Fibroblast of gingiva (primary cell): ENCODE measurements around the gene MILR1.
A peak's percentile ranks its signal among the peaks of the same experiment; 100 is the strongest.
"Not testable (repeated sequence)": the region's sequence is repeated elsewhere in the genome, so short reads cannot be mapped to it uniquely, and the experiment has no call there.

Source experiments
- DNase-seq: peaks from one replicate; pipeline ENCODE4 v3.0.0-alpha.2; 2011; ENCODE audit warnings: low read depth

MILR1 gene

DNA sequence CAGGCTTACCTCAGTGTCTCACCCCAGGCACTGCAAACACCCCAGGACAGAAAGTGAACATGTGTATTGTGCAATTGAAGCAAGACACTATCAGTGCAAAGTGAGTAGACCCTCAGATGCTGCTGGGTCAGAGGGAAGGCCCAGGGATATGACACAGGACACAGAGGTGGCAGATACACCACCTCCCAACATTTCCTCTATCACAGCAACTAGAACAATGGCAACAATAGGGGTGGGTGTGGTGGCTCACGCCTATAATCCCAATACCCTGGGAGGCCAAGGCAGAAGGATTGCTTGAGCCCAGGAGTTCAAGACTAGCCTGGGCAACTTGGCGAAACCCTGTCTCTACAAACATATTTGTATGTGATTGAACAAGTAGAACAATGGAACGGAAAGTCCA is 22.5 kb downstream of the MILR1 start:
- no peak for DNase-seq

GRCh38 chr17:64472564-64472963 is 23.6 kb downstream of the MILR1 start:
- no peak for DNase-seq

DNA sequence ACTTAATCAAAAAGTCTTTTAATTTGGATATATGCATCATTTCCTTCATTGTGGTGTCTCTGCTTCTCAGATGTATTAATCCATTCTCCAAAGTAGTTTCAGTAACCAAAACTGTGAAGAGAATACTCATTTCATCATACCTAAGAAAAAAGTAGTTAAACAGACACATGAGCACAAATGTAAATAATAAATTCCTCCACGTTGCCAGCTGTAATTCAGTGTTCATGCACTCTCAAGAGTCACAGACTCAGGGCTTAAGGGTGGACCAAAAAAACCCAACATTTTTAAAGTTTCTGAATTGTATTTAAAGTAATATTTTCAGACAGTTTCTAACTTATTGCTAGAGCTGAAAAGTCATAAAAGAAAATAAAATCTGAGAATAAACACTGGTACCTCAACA is 28.9 kb downstream of the MILR1 start:
- DNase-seq, result no peak

DNA sequence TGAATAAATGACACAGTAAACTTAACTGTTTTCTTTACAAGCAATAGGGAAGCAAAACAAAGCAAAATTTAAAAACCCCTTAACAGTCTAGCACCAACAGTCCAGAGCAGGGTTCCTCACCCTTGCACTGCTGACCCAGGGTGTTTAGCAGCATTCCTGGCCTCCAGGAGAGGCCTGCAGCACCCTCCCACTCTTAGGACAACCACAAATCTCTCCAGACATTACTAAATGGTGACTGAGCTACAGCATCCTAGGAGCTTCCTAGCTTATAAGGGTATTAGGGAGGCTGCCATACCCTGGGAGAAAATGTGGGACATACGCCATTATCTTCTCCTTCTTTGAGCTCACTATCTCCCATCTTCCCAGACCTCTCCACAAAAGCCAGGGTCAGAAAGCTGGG is 32.0 kb downstream of the MILR1 start:
- DNase-seq, result no peak

- DNase-seq, result no peak
These were observed 35.5 kb downstream of the MILR1 start for GRCh38 chr17:64484380-64484779.

GRCh38 chr17:64488301-64488700 is 39.4 kb downstream of the MILR1 start:
- no peak for DNase-seq

DNA sequence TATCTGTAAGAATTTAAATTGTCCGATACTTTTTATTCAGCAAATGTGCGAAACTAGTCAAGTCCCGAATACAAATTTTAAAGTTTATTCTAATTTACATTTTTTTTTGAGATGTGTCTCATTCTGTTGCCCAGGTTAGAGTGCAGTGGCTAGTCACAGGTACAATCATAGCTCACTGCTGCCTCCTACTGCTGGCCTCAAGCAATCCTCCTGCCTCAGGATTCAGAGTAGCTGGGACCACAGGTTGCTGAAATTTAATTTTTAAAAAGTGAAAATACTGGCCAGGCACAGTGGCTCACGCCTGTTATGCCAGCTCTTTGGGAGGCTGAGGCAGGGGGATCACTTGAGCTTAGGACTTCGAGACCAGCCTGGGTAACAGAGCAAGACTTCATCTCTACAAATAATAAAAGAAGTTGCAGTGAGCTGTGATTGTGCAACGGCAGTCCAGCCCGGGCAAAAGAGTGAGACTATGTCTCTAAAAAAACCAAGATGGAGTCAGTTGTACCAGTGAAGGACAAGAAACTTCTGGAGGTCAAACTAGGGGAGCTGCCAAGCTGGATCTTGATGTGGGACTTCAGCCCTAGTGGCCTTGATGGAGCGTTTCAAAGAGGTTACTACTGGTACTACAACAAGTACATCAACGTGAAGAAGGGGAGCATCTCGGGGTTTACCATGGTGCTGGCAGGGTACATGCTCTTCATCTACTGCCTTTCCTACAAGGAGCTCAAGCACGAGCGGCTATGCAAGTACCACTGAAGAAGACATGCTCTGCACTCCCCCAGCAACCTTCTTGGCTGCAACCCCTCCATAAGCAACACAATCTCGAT is 42.3 kb downstream of the MILR1 start:
- DNase-seq, result no peak

- DNase-seq, result peak; percentile 31
These were observed 43.1 kb downstream of the MILR1 start for GRCh38 chr17:64491994-64492393.

- no peak for DNase-seq
These were observed 43.7 kb downstream of the MILR1 start for GRCh38 chr17:64492481-64493109.

DNA sequence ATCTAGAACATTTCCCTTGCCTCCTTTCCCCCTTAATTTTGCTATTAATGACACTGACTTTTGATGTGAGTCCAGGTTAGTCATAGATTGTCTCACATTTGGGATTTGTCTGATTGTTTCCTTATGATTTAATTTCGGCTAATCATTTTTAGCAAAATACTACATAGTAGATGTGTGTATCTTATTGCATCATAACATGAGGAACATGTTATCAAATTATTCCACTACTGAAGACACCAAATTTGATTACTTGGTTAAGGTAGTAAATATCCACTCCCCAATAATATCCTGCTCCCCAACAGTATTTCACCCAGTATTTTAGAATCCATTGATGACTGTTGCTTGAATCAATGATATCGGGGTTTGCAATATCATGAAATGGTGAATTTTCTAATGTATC is 45.2 kb downstream of the MILR1 start:
- no peak for DNase-seq

DNA sequence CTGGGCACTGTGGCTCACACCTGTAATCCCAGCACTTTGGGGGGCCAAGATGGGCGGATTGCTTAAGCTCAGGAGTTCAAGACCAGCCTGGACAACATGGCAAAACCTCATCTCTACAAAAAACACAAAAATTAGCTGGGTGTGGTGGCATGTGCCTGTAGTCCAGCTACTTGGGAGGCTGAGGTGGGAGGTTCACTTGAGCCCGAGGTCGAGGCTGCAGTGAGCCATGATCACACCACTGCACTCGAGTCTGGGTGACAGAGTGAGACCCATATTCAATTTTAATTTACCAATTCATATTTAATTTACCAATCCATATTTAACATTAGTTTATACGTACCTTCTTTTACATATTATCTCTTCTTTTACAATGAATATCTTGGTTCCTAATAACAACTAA is 46.4 kb downstream of the MILR1 start:
- DNase-seq, result not testable (repeated sequence)

- DNase-seq, result no peak
These were observed 47.5 kb downstream of the MILR1 start for GRCh38 chr17:64496348-64496785.

GRCh38 chr17:64496786-64497564 is 48.1 kb downstream of the MILR1 start, which contains the start of gene POLG2:
Gene POLG2 (minus strand): TSS chr17:64497054. CDS start chr17:64496968, 86 bp downstream.
- DNase-seq, result peak; percentile 92

DNA sequence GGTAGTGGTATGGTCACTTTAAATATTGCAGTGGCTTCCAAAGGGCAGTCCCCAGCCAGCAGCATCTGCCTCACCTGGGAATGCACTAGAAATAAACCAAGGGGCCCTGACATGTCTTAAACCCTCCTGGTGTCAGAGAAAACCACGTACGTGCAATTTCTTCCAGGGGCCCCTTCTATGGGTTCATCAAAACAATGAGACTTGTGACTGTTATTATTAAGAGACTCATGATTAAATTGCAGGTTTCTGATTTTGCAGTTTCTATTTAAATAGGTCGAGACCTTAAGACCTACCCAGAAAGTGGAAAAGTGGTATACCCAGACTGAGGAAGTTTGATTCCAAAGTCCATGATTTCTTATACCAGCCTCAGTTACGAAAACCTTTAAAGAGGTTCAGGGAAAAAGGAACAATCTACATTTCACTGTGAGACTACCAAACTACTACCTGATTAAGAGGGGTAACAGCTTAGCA is 48.7 kb downstream of the MILR1 start:
- DNase-seq, result no peak

DNA sequence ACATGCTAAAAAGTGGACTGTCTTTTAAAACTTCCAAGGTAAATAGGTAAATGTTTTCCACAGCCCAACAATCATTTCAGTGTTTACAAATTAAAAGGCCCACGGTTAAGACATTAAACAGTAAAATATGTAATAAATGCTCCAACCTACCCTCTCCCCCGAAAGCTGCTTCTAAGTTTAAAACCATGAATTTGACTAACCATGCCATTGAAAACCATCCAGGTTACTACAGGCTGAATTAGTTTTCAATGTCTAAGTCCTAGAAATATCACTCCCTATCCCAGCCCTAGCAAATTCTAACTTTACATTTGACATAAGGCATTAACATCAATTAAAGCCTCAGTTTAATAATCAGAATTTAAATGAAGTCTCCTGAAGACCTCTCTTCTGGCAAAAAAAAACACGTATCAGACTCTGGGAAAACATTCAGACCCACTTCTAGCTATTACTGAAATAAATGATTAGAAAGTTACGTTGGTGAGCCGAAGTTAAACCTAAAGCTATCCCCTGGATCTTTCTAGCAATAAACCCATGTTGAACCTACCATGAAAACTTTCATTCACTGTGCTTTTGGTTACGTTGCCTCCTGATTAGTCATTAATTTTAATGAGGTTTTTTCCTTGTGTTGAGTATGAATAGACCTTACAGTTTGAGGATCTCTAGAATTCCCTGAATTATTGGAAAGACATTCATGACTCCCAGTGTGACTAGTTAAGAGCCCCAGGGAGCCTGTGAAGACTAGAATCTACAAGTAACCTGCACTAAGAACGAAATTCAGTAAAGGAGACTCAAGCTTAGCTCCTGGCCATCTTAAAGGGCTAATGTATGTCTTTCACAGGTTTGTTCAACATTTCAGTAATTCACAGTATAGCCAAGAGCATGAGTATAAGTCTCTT is 49.6 kb downstream of the MILR1 start:
- DNase-seq, result no peak

DNA sequence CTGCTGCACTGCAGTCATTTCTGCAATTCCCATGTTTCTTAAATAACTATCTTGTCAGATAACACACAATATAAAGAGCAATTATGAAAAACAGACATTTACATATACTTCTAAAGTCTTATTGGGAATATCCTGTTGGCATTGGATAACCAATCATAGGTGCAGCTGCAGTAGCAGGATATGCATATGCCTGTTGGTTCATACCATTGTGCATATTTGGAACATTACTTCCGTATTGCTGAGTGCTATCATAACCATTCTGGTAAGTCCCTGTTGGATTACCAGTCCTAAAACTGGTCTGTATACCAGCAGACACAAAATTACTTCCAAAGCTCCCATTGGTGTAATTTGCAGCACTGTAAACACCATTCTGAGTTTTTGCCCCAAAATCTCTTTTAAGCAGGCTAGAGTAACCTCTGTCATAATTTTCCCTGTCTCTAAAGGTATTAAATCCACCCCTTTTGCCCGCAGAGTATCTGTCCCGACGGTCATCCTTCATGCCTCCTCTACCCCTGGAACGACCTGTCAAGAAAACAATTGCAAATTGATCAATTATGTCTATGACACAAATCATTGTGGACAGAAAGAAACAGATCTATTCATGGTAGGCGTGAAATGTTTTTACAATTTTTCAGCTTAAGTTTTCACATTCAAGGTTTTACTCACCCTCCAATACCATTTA is 51.0 kb downstream of the MILR1 start:
- DNase-seq, result no peak

DNA sequence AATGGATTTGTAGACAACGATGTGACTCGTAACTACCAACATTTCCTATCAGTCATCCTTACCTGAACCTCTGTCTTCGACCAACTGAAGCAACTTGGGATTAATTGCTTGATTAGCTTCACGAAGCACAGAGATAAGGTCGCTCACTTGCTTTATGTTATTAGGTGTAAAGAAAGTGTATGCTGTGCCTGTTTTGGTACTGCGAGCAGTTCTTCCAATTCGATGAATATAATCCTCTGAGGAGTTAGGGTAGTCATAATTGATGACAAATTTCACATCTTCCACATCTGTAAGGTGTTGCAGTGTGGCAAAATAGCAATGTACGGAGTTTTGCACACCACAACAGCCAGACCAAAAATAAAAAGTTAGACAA is 51.6 kb downstream of the MILR1 start:
- no peak for DNase-seq

GRCh38 chr17:64500862-64501765 is 52.2 kb downstream of the MILR1 start:
- no peak for DNase-seq

DNA sequence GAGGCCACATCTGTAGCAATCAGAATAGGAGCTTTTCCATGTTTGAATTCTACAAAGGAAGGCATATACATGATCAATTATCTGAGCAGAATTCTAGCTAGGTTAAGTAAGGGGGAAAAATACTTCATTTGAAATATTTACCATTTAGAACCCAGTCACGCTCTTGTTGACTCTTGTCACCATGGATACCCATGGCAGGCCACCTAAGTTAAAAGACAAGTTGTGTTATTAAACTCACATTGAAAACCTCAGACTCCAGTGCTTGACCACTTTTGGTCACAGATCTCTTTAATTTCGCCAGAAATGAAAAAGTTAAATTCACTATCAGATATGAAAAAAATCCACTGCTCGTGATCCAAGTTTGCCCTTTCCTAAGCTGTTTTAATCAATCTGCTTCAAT is 53.1 kb downstream of the MILR1 start:
- DNase-seq, result no peak

DNA sequence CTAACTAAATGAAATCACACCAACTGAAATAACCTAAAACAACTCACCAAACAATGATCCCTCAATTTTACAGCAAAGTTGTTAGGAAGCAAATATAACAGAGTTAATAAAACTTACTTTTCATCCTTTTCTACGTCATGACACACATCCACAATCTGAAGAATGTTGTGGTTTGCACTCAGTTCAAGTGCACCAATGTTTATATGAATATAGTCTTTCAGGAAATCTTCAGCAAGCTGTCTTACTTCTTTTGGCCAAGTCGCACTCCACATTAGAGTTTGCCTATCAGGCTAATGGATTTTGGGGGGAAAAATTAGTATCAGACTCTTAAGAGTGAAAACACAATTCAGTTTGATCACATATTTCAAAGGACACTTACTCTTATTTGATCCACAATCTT is 53.9 kb downstream of the MILR1 start:
- no peak for DNase-seq
